Ammon's horn (tissue), 1 donor: ENCODE results near the gene KLF12.
A peak's percentile ranks its signal among the peaks of the same experiment; 100 is the strongest.

Experiments
- DNase-seq: peaks from one replicate; pipeline ENCODE4 v3.0.0-alpha.2; 2016; ENCODE audit warnings: low spot score

The KLF12 gene

GRCh38 chr13:74135326-74136083 lies 1.3 kb upstream of the KLF12 start:
- peak; percentile 58 for DNase-seq

DNA sequence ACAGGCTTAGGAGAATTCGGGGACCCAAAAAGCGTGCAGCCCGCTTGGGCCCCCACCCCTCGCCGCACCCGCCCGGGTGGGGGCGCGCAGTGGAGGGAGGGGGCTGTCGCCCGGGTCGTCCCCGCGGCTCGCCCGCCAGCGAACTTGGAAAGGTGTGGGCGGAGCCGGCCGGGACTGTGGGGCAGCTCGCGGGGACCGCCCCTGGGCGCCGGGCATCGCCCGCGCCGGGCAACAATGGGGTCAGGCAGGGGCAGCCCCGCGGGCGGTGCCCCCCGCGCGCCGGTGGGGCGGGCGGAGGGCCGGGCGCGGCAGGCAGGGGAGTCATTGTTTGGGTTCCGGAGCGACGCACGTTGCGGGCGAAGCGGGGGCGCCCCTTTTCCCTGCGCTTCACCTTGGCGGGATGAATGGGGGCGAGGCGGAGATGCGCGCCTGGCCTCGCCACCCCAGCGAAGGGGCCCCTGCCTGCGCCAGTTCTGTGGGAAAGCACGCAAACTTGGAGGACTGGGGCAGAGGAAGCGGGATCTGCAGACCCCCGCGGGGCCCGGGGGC lies 647 bp upstream of the KLF12 start:
- no peak for DNase-seq

- peak; percentile 86 for DNase-seq
Measured at GRCh38 chr13:74133657-74134201, 475 bp downstream of the KLF12 start.

DNA sequence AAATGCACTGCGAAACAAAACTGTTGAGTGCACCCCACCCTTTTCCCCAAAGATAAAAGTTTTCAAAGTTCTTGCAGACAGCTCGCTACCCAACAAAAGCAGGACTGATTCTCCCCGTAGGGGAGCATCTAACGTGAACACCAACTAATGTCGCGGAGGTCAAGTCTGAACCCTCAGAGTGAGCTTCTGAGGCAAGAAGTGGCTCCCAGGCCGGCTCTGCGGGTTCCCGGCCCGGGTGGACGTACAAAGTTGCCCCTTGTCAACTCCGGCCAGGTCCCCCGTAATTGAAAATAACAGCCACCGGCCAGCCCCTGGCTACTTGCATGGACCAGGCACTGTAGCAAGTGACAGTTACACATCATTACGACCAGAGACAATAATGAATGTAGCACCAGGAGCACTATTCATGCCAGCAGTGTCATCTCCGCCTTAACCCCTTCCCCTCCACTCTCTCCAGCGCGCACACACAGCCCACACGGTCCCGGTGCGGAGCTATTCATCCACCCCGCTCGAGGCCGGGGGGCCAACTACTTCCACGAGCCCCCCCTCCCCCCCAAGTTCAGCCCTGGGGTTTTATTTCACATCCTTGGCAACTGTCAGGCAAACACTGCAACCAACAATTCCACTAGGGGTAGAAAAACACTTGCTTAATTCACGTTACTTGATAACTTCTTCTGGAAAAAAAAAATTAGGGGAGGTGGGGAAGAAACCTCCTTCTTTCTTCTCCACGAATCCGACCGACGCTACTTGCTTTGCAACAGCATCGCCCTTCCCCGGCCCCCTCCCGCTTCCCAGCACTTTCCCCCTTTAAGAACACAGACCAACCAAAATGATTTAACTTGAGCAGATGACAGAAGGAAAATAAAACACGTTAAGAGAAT lies 1.2 kb downstream of the KLF12 start:
- DNase-seq = peak; percentile 35

DNA sequence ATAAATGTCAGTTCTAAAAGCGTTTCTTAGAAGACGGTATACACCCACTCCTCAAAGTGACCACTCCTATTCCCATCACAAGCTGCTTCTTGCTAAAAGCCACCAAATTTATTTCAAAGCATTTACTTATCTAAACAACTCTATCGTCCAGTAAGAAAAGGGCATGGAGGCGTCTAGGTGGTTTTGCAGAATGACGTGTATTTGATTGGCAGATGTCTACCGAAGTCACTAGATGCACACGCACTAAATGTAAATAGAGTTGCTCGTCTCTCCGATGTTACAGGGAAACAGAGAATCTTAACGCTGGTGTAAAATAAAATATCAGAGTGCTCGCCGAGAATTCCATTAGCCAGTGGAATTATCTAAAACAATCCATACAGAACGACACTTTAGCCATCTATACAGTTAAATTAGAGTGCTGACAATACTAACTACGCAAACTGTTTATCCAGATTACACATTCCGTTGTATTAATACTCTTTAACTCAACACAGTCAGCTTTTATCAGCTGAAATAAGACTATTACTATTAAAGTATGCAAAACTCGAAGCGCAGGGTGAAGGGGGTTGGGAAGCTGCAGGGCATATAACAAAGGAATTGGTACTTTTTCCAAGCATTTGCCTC lies 1.9 kb downstream of the KLF12 start:
- peak; percentile 38 for DNase-seq

- DNase-seq = peak; percentile 8
Measured at GRCh38 chr13:74131227-74131626, 3.0 kb downstream of the KLF12 start.

DNA sequence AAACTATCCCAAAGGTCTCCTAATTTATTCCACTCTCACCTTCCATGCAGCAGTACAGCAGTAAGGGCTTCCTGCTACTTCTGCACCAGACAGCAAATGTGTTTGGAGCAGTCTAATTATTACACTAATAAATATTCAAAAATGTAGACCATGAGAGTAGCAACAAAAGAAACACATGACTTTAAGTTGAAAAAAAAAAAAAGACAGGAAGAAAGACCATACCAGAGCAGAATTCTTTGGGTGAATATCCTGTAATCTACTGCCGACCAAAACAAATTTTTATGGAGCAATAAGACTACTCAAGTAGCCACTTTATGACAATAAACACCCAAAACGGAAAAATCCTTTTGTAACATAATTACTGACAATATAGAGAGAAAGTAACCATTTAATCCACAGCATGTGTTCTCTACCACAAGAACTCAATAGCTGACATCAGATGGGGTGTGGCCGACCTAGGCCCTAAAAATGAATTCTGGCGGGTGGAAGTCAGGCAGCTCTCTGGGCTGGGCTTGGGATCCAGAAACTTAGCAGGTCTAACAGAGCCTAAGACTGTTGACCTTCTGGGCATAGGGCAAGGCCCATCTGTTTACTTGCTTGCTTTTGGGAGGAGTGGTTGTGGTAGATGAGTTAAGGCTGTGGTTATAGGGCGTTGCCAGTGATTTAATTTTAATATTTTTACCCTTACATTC lies 4.6 kb downstream of the KLF12 start:
- DNase-seq = no peak

DNA sequence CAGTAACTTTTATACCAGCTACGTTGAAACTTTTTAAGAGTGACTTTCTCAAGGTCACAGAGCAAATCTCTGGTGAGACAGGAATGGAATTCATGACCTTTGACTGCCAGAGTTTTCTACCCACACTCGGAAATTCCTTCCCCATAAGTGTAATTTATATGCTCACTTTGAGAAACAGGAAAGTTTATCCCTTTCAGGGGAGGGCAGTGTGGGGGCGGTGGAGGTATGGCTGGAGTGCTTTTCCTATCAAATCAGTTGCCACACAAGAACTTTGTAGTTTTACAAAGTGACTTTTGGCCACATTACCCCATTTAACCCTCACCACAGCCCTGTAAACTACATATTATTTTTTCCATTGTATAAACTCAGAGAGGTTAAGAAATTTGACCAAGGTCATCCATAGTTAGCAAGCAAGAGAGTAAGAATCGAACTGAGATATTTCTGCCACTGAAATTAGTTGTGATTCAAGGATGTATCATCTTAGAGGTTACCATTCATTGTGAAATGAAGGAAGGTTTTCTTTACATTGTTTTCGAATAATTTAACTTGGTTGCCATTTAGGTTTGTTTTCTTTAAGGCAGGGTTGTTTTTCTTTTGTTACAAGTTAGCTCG lies 5.9 kb downstream of the KLF12 start:
- DNase-seq = no peak

DNA sequence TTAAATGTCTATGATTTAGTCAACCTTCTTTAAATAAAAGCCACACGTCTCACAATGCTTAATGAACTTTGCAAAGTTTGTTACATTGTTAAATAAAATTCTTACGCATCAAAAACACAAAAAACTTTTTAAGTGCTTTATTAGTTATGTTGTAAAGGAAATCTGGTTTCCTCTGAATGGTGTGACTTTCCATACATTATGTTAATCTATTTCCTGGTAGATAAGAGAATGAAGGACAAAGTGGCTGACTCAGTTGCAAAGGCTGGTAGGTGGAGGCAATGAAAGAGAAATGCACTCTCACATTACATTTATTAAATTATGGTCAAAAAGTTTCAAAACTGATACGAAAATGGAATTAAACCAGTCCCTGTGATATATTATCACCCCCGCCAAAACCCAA lies 15.9 kb downstream of the KLF12 start:
- no peak for DNase-seq

- no peak for DNase-seq
Measured at GRCh38 chr13:74117207-74117705, 16.9 kb downstream of the KLF12 start.

DNA sequence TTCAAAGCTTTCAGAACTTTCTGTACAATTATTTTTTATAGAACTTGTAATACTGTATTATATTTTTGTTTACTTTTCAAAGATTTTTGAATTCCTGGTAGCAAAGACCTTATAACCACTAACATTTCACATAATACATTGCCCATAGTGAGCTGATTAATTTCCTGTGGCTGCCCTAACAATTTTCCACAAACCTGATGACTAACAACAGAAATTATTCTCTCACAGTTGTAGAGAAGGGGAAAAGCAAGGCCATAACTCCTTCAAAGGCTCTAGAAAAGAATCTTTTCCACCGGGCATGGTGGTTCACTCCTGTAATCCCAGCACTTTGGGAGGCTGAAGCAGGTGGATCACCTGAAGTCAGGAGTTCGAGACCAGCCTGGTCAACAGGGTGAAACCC lies 19.1 kb downstream of the KLF12 start:
- DNase-seq = no peak

GRCh38 chr13:74114641-74115040 lies 19.6 kb downstream of the KLF12 start:
- DNase-seq = no peak

DNA sequence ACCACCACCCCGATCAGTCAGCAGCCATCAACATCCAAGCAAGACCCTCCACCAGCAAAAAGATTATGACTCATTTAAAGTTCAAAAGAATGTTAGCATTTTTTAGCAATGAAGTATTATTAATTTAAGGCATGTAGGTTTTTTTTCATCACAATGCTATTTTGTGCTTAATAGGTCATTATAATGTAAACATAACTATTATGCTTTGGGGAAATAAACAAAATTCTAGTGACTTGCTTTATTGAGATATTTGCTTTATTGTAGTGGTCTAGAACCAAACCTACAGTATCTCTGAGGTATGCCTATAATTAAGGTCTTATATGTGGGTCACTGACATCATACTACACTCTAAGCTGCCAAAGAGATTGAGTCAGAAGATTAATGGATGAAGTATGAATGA lies 20.0 kb downstream of the KLF12 start:
- no peak for DNase-seq

DNA sequence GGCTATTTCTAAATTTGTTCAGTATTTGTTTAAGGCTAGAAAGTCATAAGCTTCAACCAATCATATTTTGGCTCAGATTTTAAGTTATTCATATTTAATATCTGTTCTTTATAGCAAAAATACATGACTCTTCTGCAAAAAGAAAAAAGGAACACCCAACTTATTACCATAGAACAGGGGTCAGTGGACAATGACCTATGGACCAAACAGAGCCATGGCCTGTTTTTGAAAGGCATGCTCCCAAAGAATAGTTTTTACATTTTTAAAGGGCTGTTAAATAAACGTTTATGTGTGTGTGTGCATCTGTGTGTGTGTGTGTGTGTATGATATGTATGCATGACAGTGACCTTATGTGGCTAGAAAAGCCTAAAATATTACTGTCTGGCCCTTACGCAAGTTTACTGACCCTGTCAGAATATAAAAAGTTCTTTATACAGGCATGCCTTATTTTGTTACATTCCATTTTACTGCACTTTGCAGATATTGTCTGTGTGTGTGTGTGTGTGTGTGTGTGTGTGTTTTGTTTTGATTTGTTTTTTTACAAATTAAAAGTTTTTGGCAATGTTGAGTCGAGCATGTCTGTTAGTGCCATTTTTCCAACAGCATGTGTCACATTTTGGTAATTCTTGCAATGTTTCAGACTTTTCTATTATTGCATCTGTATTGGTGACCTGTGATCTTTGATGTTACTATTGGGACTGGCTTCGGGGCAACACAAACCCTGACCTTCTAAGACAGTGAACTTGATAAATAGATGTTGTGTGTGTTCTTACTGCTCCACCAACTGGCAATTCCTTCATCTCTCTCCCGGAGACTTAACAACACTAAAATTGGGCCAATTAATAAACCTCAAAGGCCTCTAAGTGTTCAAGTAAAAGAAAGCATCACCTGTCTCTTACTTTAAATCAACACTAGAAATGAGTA lies 22.0 kb downstream of the KLF12 start:
- DNase-seq = no peak

GRCh38 chr13:74111399-74111798 lies 22.8 kb downstream of the KLF12 start:
- DNase-seq = no peak

DNA sequence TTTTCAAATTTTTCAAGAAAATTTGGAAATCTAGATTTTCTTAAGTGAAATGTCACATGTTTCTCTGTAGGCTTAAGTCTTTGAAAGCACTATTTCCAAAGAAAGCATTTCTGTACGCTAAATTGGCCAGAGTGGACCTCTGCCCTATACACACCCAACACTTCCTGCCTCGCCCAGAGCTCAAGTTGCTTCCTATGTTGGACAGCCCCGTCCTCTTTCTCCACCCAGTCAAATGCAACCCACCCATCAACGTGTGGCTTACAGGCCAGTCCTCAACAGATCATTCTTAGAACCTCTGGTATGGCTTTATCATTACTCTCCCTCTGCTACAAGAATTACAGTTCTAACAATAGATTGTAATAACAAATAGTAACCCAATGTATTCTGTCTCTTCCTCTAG lies 24.2 kb downstream of the KLF12 start:
- DNase-seq = no peak

DNA sequence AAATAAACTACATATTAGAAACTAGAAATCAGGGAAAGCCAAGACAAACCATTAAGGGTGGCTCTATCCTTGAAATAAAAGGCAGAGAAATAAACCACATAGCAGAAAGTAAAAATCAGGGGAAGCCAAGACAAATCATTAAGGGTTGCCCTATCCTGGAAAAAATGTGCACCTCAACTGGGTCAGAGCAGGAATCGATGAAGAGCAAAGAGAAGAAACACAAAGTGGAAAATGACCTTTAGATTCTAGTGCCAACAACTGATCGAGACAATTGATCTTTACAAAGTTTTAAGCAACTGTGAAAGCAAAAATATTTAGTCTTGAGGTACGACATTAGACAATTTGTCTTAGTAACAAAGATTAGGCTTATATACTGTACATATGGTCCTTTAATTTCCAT lies 26.6 kb downstream of the KLF12 start:
- no peak for DNase-seq

- no peak for DNase-seq
Measured at GRCh38 chr13:74105871-74106270, 28.3 kb downstream of the KLF12 start.

- DNase-seq = no peak
Measured at GRCh38 chr13:74104661-74105275, 29.4 kb downstream of the KLF12 start.
